ENCODE data around the gene CCL27.
"Not testable (repeated sequence)": the region's sequence is repeated elsewhere in the genome, so short reads cannot be mapped to it uniquely, and the experiment has no call there.

Gene CCL27

DNA sequence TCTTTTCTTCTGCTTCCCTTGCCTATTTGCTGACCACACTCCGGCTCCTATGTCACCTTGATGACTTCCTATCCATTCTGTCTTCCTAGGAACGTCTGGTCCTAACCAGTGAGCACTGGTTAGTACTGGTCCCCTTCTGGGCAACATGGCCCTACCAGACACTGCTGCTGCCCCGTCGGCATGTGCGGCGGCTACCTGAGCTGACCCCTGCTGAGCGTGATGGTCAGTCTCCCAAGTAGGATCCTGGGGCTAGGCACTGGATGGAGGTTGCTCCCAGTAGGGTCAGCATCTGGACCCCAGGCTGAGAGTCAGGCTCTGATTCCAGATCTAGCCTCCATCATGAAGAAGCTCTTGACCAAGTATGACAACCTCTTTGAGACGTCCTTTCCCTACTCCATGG, 13.8 kb downstream of the CCL27 start:
- DNase-seq = no peak

DNA sequence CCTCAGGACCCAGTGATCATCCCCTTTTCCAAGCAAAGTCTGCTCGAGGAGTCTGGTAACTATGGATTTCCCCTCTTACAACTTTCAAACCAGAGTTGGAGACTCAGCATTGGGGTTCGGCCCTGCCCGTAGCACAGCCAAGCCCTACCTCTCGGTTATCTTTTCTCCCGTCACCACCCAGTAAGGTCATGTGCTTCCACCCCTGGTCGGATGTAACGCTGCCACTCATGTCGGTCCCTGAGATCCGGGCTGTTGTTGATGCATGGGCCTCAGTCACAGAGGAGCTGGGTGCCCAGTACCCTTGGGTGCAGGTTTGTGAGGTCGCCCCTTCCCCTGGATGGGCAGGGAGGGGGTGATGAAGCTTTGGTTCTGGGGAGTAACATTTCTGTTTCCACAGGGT, 14.8 kb downstream of the CCL27 start:
- DNase-seq = no peak

GRCh38 chr9:34647084-34647403, 15.4 kb downstream of the CCL27 start:
- no peak for DNase-seq

- DNase-seq = peak; percentile 41
Measured at GRCh38 chr9:34646211-34647083, 16.0 kb downstream of the CCL27 start, which contains the start of gene GALT. TSS of gene GALT (plus strand) at chr9:34646675. CDS start at chr9:34646705, 30 bp downstream.

- DNase-seq = no peak
Measured at GRCh38 chr9:34644766-34645314, 17.6 kb downstream of the CCL27 start.

GRCh38 chr9:34642679-34643078, 19.8 kb downstream of the CCL27 start:
- DNase-seq = no peak

DNA sequence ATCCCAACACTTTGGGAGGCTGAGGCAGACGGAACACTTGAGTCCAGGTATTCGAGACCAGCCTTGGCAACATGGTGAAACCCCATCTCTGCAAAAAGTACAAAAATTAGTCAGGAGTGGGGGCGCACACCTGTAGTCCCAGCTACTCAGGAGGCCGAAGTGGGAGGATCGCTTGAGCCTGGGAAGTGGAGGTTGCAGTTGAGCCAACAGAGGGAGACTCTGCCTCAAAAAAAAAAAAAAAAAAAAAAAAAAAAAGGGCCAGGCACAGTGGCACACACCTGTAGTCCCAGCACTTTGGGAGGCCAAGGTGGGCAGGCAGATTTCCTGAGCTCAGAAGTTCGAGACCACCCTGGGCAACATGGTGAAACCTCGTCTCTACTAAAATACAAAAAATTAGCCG, 23.1 kb downstream of the CCL27 start:
- DNase-seq = not testable (repeated sequence)

- no peak for DNase-seq
Measured at GRCh38 chr9:34638138-34638445, 24.4 kb downstream of the CCL27 start.

DNA sequence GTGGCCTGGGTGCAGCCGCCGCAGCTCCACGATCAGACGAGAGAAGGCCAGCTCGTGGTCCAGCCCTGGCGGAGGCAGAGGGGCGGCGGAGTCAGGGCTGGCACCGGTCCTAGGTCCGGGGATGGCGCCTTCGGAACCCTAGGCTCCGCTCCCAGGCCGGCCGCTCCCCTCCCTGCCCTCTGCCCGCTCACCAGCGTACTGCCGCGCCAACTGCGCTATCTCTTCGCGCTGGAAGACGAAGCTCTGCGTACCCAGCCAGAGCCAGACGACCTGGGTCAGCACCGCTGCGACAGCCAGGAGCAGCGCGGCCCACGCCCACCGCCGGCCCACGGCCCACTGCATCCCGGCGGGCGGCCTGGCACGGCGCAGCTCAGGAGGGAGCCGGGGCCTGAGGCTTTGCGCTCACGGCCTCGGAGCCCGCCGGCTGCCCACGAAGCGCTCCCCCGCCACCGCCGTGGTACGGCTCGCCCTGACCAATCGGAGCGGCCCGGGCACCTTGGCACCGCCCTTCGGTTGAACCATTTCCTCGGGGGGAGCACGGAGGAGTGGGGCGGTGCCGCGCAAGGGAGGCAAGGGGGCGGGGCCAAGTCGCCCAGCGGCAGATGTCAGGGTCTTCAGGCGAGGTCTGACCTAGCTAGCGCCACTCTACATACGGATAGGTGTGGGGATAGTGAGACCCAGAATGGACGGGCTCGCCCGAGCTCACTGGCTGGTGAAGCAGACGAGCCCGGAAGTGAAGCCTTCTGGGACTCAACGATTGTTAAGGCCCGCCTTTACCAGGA, 24.9 kb downstream of the CCL27 start, which contains the start of gene SIGMAR1:
TSS of gene SIGMAR1 (minus strand) at position 432 of the 782 bp plus-strand sequence. CDS start at position 342, 90 bp downstream.
- DNase-seq = peak; percentile 25

- DNase-seq = no peak
Measured at GRCh38 chr9:34636791-34637355, 25.6 kb downstream of the CCL27 start.

DNA sequence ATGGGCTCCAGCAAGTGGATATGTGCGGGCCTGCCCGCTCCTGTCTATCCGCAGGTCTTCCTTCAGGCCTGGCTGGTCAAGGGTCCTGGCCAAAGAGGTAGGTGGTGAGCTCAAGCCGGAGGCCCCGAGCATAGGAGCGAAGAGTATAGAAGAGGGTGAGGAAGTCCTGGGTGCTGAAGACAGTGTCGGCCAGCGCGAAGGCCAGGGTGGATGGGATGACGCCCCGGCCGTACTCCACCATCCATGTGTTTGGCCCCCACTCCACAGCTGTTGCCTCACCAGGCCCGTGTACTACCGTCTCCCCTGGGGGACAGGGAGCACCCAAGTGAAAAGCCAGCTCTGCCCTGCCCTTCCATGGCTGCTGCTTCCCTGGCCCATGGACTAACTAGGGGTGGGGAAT, 26.9 kb downstream of the CCL27 start:
- no peak for DNase-seq

GRCh38 chr9:34634551-34635248, 27.8 kb downstream of the CCL27 start:
- DNase-seq = no peak

DNA sequence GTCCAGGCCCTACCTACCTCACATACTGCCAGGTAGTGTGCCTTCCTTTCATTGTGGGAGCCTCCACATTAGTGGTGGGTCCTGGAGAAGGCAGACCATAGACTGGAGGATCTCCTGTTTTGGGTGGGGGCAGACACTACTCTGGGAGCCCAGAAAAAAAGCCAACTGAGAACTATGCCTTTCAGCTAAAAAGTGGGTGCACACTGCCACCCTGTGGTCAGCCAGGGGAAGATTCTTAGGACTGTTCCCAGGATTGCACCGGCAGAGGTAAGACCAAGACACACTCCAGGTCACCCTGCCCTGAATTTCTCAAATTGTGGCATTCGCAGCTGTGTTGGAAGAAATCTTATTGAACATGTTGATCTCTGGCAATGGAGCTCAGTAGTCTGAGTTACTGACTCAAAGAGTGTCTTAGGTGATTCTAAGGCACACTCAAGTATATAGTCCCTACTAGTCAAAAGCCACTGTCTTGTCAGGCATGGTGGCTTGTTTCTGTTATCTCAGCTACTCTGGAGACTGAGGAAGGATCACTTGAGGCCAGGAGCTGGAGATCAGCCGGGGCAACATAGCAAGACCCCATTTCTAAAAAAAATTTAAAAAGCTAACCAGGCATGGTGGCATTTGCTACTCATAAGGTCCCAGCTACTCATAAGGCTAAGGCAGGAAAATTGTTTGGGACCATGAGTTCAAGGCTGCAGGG, 28.5 kb downstream of the CCL27 start:
- DNase-seq = peak; percentile 5

DNA sequence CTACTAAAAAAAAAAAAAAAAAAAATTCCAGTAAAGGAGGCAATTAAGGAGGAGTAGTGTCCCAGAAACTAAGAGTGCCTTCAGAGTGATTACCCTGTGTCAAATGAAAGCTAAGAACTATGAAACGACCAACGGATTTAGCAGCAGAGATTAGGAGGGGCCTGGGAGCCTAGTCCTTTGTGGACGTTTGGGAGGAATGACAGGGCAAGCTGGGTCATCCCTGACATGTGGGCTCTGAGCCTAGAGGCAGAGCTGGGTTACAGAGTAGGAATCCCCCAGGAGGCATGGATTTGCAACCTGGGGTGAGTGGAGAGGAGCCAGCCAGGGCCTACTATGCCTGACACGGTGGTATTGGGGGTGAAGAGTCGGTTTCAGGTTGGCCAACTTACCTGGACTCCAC, 29.3 kb downstream of the CCL27 start:
- DNase-seq = no peak

- no peak for DNase-seq
Measured at GRCh38 chr9:34630402-34631154, 31.9 kb downstream of the CCL27 start.

DNA sequence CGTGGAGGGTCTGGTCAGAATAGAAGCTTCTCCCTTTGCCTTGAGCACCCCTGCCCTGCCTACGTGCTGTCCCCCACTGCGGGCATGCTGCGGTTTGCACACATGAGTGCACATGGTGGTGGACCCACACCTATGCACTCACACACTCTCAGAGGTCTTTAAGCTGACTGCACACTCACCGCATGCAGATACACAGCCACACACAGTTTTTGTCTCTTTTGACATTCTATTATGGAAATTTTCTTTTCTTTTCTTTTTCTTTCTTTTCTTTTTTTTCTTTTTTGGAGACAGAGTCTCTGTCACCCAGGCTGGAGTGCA, 33.0 kb downstream of the CCL27 start:
- no peak for DNase-seq

DNA sequence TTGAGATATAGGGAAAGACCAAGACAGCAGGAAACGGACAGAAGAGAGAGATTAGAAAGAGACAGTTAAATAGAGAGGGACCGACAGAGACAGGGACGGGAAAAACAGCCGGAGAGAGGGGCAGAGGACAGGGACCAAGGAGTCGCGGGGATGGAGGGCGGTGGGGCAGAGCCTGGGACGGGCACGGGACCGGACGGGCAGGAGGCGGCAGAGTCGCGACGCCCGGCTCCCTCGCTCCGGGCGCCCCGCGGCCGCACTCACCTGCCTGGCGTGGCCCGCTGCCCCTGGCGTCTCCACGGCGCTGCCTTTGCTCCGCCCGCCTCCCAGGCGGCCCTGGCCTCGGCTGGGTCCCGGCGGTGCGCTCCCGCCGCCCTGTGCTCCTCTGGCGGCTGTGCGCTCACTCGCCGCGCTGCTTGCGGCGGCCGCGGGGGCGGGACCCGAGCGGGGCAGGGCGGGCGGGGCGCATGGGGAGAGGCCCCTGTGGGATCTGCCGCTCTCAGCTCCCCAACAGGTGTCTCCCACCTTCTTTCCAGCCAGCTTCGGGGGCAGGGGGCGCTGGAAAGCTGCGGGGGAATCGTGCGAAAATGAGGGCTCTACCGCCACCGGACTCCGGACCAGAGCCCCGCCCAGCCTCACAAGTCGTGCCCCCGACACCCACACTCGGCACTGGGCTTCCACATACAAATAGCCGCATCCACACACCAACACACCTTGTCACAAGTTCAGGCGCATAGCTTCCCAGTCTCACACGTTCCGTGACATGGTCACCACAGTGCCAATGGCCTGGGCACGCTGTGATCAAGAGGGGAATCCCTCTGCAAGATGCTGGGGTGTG, 33.6 kb downstream of the CCL27 start, which contains the start of gene ARID3C:
TSS of gene ARID3C (minus strand) at position 411 of the 835 bp plus-strand sequence. CDS start 1,052 bp downstream, outside the sequence.
- DNase-seq = no peak

GRCh38 chr9:34627716-34628655, 34.5 kb downstream of the CCL27 start:
- DNase-seq = no peak

DNA sequence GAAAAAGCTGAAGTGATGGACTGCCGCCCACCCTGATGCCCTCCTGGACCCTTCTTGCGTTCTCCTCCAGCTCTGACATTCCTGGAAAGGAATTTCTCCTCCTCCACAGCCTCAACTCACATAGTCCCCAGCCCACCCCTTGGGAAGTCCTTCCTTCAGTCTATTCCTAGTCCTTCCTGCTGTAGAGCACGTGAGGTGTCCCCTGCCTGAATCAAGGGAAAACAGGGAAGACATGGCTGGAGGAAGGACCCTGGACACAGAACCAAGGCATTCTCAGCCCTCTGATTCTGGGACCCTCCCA, 37.3 kb downstream of the CCL27 start:
- no peak for DNase-seq

Measured in GOT3 (cell line).